Astrocyte of the spinal cord (primary cell): ENCODE data around the gene GPD2.

Source experiments
- DNase-seq: peaks from one replicate; pipeline ENCODE4 v3.0.0; 2011; ENCODE audit warnings: low read depth, low spot score
- H3K4me3 ChIP-seq: 2 replicates; pipeline ENCODE4 v1.5.1; 2011; ENCODE audit warnings: low read depth, mild to moderate bottlenecking, low read length, moderate library complexity
- CTCF ChIP-seq: IDR thresholded peaks from 2 replicates; pipeline ENCODE4 v1.5.1; 2012; ENCODE audit warnings: low read depth, mild to moderate bottlenecking, low read length, inconsistent platforms
- in situ Hi-C: cut with HindIII; loops from 2 replicates; pipeline ENCODE4 v1.10.0; 2017; ENCODE audit warnings: low sequenced_read_pairs

Gene GPD2

GRCh38 chr2:156423674-156424282, 12.4 kb upstream of the GPD2 start:
- TF ChIP-seq CTCF = no peak
- in situ Hi-C loops = no loop called here
- H3K4me3 ChIP-seq = no peak overlapping the region
- DNase-seq = no peak

- in situ Hi-C loops = no loop called here
- no peak for TF ChIP-seq CTCF
- DNase-seq = no peak
- no peak overlapping the region for H3K4me3 ChIP-seq
Measured at GRCh38 chr2:156427074-156427473, 9.1 kb upstream of the GPD2 start.

DNA sequence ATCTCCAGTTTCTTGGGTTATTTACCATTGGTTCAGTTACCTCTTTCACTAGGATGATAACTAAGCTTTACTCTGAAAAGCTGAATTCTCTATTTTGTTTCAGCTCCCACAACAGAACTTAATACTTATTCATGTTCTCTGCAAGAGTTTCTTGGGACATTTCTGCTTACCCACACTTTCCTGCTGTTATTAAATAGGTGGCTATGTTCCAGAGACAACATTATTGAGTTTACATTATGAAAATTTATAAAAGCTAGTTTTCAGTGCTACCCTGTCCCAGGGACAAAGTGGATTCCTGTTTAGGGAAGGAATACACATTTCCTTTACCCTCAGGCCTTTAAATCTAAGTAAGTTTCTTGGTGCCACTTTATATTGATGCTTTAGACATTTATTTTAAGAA, 7.0 kb upstream of the GPD2 start:
- peak; percentile 29 for DNase-seq
- TF ChIP-seq CTCF = no peak
- no peak overlapping the region for H3K4me3 ChIP-seq
- in situ Hi-C loops = no loop called here

DNA sequence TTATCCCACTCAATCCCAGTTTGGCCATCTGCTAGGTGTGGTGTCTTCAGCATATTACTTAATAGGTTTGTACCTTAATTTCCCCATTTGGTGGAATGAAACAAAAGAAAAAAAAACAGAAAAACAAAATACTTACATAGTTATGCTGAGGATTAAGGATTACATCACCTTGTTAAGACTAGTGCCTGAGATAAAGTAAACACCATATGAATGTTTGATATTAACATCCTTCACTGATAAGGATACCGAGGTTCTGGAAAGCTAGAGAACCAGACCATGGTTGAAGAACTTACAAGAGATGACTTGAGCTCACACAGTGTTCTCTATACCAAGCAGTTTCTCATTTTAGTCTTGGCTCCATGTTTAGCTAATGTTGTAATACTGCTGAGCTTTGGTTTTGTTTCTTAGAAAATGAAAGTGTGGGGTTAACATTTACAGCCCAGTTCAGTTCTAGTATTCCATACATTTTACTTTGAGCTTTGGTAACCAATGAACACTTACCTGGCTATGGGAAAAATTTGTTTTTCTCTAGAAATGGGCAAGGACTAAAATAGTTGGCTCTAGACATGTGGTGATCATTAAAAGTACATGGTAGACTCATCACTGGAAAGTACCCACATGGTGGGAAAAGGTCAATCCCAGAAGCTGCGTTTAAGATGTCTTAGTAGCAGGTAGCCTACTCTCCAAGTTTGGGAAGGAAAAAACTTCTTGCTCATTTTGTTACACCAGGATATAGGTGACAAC, 5.8 kb upstream of the GPD2 start:
- in situ Hi-C loops = no loop called here
- DNase-seq = no peak
- H3K4me3 ChIP-seq = no peak overlapping the region
- no peak for TF ChIP-seq CTCF

DNA sequence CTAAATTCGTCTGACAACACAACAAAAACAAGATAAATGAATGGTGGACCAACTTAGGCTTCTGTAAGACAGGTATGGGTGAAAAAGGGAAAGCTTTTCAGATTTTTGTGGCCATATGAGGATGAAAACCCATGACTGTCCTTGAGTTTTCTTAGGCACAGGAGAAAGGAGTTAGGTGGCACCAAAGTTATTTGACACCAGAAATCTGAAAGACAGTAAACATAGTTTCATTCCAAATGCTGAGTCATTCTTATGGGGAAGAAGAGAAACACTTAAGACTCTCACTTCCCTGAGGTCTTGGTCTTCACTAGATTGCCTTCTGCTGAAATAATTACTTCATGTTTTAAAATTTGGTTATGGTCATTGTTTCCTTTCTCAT, 5.2 kb upstream of the GPD2 start:
- TF ChIP-seq CTCF = no peak
- no peak overlapping the region for H3K4me3 ChIP-seq
- in situ Hi-C loops = no loop called here
- peak; percentile 71 for DNase-seq

DNA sequence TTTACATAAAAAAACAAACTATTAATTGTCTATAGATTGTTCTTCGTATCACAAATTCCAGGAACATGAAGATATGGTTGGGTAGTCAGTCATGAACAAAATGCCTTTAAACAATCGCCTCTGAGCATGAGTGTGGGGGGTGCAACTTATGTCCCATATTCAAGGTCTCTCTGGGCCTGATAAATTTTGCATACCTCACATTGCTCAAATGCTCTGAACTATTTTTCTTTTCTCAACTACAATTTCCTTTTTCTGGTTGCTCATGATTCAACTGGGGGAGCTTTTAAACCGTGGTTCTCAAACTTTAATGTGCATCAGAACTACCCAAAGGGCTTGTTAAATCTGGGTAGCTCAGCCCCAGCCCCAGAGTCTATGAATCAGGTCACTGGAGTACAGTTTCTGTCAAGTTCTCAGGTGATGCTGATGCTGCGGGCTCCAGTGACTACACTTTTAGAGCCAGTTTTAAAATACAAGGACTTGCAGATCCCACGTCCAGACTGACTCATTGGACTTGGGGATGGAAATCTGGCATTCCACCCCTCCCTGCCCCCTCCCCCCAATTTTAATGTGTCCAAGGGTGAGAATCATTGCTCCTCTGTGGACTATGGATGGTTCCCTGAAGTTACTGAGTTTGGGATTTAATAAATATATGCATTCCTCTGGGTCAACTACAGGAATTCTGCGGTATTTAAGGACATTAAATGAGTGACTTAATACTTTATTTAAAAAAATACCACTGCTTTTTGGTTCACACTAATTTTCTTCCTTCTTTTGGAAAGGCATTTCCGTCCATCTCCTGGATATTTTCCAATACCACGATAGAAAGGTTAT, 1.5 kb upstream of the GPD2 start:
- no peak for TF ChIP-seq CTCF
- in situ Hi-C loops = no loop called here
- H3K4me3 ChIP-seq = no peak overlapping the region
- peak; percentile 35 for DNase-seq
